Aorta (tissue), 5 donors: ENCODE measurements around the gene HDAC7. TPM values are rescaled to one million over a fixed set of nuclear protein-coding genes. Genes with fewer than 3 reads are reported as not detected.
"Not testable (repeated sequence)": the region's sequence is repeated elsewhere in the genome, so short reads cannot be mapped to it uniquely, and the experiment has no call there.

Source experiments
- ATAC-seq: fragments of 200-7000 bp; cut with Tn5 transposase; one replicate; pipeline ENCODE4 v1.9.1; 2022; ENCODE audit warnings: moderate library complexity; ENCODE audit not compliant: low FRiP score
- DNase-seq, 2 donors: peaks; one replicate each; pipeline ENCODE4 v3.0.0-alpha.2; 2020
- H3K27ac ChIP-seq, 2 donors: one replicate each; pipeline ENCODE4 v1.5.1; 2013; ENCODE audit warnings: low read length in 2 of 2, mild to moderate bottlenecking in 2 of 2, moderate library complexity in 2 of 2, control low read depth in 1 of 2, inconsistent platforms in 1 of 2, low read depth in 1 of 2
- H3K27me3 ChIP-seq, 2 donors: one replicate each; pipeline ENCODE4 v1.6.1; 2013; ENCODE audit warnings: control low read depth in 1 of 2, low read length in 1 of 2, mild to moderate bottlenecking in 1 of 2, moderate library complexity in 1 of 2; ENCODE audit not compliant: insufficient read depth in 2 of 2, control insufficient read depth in 1 of 2
- H3K36me3 ChIP-seq, 2 donors: one replicate each; pipeline ENCODE4 v1.6.1; 2013; ENCODE audit warnings: control low read depth in 1 of 2, low read length in 1 of 2, mild to moderate bottlenecking in 1 of 2; ENCODE audit not compliant: insufficient read depth in 2 of 2, control insufficient read depth in 1 of 2
- H3K4me1 ChIP-seq, 2 donors: one replicate each; pipeline ENCODE4 v1.6.1; 2013; ENCODE audit warnings: low read length in 2 of 2, control low read depth in 1 of 2, mild to moderate bottlenecking in 1 of 2, moderate library complexity in 1 of 2; ENCODE audit not compliant: insufficient read depth in 2 of 2, control insufficient read depth in 1 of 2
- H3K4me3 ChIP-seq, 2 donors: one replicate each; pipeline ENCODE4 v1.5.1; 2013; ENCODE audit warnings: low read length in 2 of 2, control low read depth in 1 of 2, mild to moderate bottlenecking in 1 of 2
- H3K9me3 ChIP-seq: one replicate; pipeline ENCODE4 v1.6.1; 2013; ENCODE audit warnings: mild to moderate bottlenecking, low read length; ENCODE audit not compliant: control insufficient read depth
- WGBS, 2 donors: extraction: QIAGEN DNeasy Blood & Tissue Kit; methylation state at CpG; one replicate each; pipeline ENCODE4 v1.1.7; 2013; 5-methylcytosine and 5-hydroxymethylcytosine counted together
- intact Hi-C, 2 donors: fragments of 100-400 bp; cut with DNase I; formaldehyde crosslinking; loops; one replicate each; pipeline versions ENCODE4 v1.14.2 to v1.15.0; 2022
- polyA plus RNA-seq, 2 donors: library from polyadenylated mRNA; stranded (reverse); fragments of 200-250 nt; gene quantifications; one replicate each; pipeline ENCODE4 v1.2.3, GENCODE V29; 2013
- total RNA-seq, 2 donors: library from RNA; stranded (reverse); fragmentation: NEBNext Ultra II Directional; extraction: Animal tissue kit (Norgen Biotek cat#: 25700); gene quantifications; one replicate each; pipeline ENCODE4 v1.2.1, GENCODE V29; 2021
- donor health status: healthy with polysubstance abuse.
- donor health status: Bipolar disorder and iron deficiency.
- donor health status: DM: no; HTN: no; CAD: no.
- donor health status: DM: no; HTN: no; CAD: no.
- donor health status: DM: yes; HTN: yes; CAD: no.

Gene HDAC7
- total and polyA plus RNA-seq, 4 donors, result 17.0 to 192 (median 119) TPM

- Histone ChIP-seq H3K27me3 (no peaks in the 10 kb centered on the region), H3K27ac (peak overlapping the region; percentile 64 to 81), H3K4me3 (no peak overlapping the region), H3K36me3 (no peaks in the 10 kb centered on the region), H3K4me1 (peaks cover 2 to 3% of the 10 kb centered on the region in 2 donors), H3K9me3 (no peaks in the 10 kb centered on the region)
- 15 to 27% methylated on average over 3 of the region's 3 CpGs for WGBS, 2 donors
- intact Hi-C loops, result loop anchor here in 1 of 2 donors (10.0 kb wide), 1 partner anchor 1430 kb away; no protein-coding TSS in a partner anchor
- DNase-seq (peak in 1 of 2 donors; percentile 29), ATAC-seq (no peak)
Observed at GRCh38 chr12:47814539-47815170, 5.0 kb downstream of the HDAC7 start.

DNA sequence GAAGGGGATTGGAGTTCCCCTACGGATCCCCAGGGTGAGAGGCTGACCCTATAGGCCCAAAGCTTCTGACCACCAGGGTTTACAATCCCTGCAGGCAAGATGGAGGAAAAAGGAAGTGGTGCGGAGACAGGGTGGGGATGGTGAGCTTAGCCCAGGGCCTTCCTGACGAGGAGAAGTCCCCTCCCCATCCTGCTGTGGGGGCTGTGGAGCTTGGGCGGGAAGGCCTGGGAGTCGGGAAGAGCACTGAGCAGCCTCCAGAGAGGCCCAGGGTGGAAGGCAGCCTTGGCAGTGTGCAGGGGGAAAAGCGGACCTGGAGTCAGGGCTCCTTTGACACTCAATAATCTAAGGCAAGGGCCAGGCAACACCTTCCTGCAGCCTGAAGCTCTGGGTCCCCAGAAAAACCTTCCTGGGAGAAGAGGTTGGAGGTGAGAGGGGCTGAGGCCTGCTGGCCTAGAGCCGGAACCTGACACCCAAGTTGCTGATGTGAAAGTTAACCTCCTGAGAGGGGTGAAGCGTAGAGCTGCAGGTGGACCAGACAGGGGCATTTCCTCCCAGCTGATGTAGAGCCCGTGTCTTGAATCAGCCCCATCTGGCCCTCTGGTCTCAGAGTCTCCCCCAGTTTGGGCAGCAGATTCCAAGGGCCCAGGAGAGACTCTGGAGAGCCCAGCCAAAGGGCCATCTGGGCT, 6.0 kb downstream of the HDAC7 start:
- no peaks in the 10 kb centered on the region for H3K9me3 ChIP-seq
- H3K27me3 ChIP-seq, result no peaks in the 10 kb centered on the region
- ATAC-seq, result peak; percentile 1
- DNase-seq, result peak in 1 of 2 donors; percentile 64
- H3K27ac ChIP-seq, result peak overlapping the region; percentile 81 to 91
- intact Hi-C loops, result loop anchor here in 1 of 2 donors (10.0 kb wide), 1 partner anchor 1429 kb away; no protein-coding TSS in a partner anchor
- H3K4me3 ChIP-seq, result no peak overlapping the region
- no peaks in the 10 kb centered on the region for H3K36me3 ChIP-seq
- WGBS, 2 donors, result 29 to 34% methylated on average over 9 of the region's 9 CpGs
- peaks cover 3 to 9% of the 10 kb centered on the region in 2 donors for H3K4me1 ChIP-seq

GRCh38 chr12:47812797-47813510, 6.7 kb downstream of the HDAC7 start:
- Histone ChIP-seq H3K4me3 (no peak overlapping the region), H3K9me3 (no peaks in the 10 kb centered on the region)
- 0% methylated on average over 36 to 37 of the region's 37 CpGs for WGBS, 2 donors

DNA sequence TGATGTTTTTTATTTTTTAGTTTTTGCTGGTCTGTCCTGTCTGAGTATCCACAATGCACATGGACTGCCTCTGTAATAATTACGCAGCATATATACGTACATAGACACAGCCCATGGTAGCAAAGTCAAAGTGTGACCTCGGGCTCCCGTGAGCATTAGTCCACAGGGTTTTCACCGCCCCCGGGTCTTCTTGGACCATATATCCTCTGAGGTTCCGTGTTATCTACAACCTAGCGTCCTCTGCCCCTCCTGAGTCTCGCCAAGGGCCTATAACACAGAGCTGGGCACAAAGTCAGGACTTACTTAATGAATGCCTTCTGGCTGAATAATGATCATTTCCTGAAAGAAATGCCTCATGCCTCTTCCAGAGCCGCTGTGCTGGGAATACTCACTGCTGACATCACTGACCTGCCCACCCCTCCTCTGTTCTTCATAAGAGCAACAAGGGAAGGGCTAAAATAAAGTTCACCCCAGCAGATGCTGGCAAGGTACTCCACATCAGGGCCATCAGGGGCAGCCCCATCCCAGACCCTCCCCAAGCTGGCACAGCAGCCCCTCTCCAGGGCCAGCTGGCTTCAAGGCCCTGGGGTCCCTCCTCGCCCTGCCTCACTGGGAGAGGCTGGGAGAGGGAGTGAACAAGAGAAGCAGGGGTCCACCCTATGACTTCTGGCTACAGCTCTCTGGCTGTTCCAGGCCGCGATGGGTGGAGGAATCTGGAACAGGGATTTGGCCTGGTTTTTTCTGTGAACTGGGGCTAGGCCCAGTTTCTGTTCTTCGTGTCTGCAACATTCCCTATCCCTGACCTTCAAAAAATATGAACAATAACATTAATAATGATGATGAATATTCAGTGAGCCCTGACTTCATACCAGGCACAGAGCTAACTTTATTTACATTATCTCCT, 7.9 kb downstream of the HDAC7 start:
- H3K4me1 ChIP-seq, result peaks cover 3 to 15% of the 10 kb centered on the region in 2 donors
- no peaks in the 10 kb centered on the region for H3K36me3 ChIP-seq
- H3K4me3 ChIP-seq, result no peak overlapping the region
- peak; percentile 79 for ATAC-seq
- intact Hi-C loops, result loop anchor here in 1 of 2 donors (10.0 kb wide), 1 partner anchor 1427 kb away; no protein-coding TSS in a partner anchor
- WGBS, 2 donors, result 5 to 9% methylated on average over 14 of the region's 14 CpGs
- peak; percentile 86 to 89 for DNase-seq
- no peaks in the 10 kb centered on the region for H3K27me3 ChIP-seq
- peak overlapping the region; percentile 94 to 100 for H3K27ac ChIP-seq
- H3K9me3 ChIP-seq, result no peaks in the 10 kb centered on the region

More at GRCh38 chr12:47812797-47813510, 6.7 kb downstream of the HDAC7 start:
- H3K36me3 ChIP-seq, result no peaks in the 10 kb centered on the region
- peaks cover 3 to 11% of the 10 kb centered on the region in 2 donors for H3K4me1 ChIP-seq
- DNase-seq, result peak; percentile 97 to 98
- peak; percentile 89 for ATAC-seq
- intact Hi-C loops, result loop anchor here in 1 of 2 donors (10.0 kb wide), 1 partner anchor 1428 kb away; no protein-coding TSS in a partner anchor
- H3K27me3 ChIP-seq, result no peaks in the 10 kb centered on the region
- peak overlapping the region; percentile 94 to 100 for H3K27ac ChIP-seq

GRCh38 chr12:47811072-47811396, 8.7 kb downstream of the HDAC7 start:
- intact Hi-C loops, result loop anchor here in 1 of 2 donors (10.0 kb wide), 1 partner anchor 1426 kb away; no protein-coding TSS in a partner anchor
- Histone ChIP-seq H3K27me3 (no peaks in the 10 kb centered on the region), H3K36me3 (no peaks in the 10 kb centered on the region), H3K9me3 (no peaks in the 10 kb centered on the region), H3K27ac (peak overlapping the region; percentile 2 to 90), H3K4me3 (no peak overlapping the region), H3K4me1 (peaks cover 3 to 15% of the 10 kb centered on the region in 2 donors)
- DNase-seq, result no peak
- 32 to 35% methylated on average over 2 of the region's 2 CpGs for WGBS, 2 donors
- no peak for ATAC-seq

- H3K36me3 ChIP-seq, ATAC-seq, H3K4me3 ChIP-seq, H3K27me3 ChIP-seq, DNase-seq, H3K9me3 ChIP-seq, intact Hi-C loops, H3K27ac ChIP-seq: not testable (repeated sequence)
- peaks cover 7 to 15% of the 10 kb centered on the region in 2 donors for H3K4me1 ChIP-seq
- WGBS, 2 donors, result 83 to 85% methylated on average over 9 of the region's 9 CpGs
Observed at GRCh38 chr12:47809518-47809917, 10.2 kb downstream of the HDAC7 start.

DNA sequence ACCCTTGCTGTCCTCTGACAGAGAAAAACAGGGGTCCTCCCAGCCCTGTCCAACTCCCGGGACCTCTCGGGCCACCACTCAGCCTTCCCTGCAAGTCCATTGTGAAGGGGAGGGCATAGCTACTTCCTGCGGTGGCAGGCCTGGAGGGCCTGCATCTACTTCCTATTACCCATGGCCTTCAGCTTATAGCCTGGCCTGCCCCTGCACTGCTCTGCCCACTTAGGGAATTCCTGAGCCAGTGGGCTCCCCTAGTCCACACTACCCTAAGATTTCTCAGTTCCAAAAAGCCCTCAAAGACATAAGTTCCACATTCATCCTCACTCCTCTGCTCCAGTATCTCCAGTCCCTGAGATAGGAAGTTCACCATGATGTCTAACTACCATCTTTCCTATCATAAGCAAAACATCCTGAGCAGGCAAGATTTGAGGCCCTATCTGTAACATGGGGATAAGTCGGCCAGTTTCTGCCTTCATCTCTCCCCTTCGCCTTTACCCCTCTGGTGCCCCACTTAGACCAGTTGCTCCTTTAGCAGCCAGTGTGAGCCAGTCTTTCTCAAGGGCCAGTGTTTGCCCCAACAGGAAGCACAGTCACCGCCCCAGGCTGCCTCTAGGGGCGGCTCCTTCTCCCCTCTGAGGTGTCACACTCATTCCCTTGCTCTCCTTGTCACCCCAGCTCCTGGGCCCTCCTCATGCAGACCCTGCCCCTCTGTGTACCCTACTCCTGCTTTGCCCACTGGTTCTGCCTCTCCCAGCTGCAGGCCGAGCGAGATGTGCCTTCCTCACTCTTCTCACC, 10.9 kb downstream of the HDAC7 start:
- DNase-seq (no peak), ATAC-seq (no peak)
- peaks cover 7 to 15% of the 10 kb centered on the region in 2 donors for H3K4me1 ChIP-seq
- H3K4me3 ChIP-seq, result no peak overlapping the region
- H3K9me3 ChIP-seq, result no peaks in the 10 kb centered on the region
- WGBS, 2 donors, result 52 to 54% methylated on average over 9 of the region's 9 CpGs
- H3K27ac ChIP-seq, result peak overlapping the region; percentile 24 to 39
- intact Hi-C loops, result no loop called here
- H3K36me3 ChIP-seq, result no peaks in the 10 kb centered on the region
- no peaks in the 10 kb centered on the region for H3K27me3 ChIP-seq
